ENCODE data around the gene VAC14.
A peak's percentile ranks its signal among the peaks of the same experiment; 100 is the strongest.

DNA sequence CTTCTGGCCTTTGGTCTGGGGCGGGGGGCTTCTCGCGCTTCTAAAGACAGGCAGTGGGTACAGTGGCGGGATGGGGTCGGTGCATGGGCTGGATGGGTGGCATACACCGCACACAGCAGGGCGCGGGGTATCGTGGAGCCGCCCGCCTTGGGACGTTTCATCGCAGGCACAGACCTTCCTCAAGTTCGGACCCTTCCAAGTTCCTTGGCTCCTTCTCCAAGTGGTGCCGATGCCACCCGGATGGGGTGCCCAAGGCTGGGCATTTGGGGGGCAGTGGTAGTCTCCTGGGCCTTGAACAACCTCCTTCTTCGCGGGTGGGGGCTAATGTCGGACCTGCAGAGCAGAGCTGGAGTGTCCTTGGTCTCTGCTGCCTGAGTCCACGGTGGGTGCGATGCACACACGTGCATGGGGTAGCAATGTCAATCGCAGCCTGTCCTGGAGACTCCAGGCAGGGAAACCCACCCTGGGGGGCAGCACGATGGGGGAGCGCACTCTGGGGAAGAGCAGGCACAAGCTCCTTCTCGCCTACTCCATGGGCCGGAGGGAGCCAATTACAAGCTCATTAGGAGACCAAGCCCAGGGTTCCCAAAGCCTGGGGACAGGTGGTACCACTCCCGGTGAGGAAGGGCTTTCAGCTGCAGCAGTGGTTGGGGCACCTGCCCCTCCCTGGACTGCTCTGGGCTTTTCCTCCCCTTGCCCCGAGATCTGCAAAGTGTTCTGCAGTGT lies 114.4 kb downstream of the VAC14 start:
- TF ChIP-seq, protein P1, sequence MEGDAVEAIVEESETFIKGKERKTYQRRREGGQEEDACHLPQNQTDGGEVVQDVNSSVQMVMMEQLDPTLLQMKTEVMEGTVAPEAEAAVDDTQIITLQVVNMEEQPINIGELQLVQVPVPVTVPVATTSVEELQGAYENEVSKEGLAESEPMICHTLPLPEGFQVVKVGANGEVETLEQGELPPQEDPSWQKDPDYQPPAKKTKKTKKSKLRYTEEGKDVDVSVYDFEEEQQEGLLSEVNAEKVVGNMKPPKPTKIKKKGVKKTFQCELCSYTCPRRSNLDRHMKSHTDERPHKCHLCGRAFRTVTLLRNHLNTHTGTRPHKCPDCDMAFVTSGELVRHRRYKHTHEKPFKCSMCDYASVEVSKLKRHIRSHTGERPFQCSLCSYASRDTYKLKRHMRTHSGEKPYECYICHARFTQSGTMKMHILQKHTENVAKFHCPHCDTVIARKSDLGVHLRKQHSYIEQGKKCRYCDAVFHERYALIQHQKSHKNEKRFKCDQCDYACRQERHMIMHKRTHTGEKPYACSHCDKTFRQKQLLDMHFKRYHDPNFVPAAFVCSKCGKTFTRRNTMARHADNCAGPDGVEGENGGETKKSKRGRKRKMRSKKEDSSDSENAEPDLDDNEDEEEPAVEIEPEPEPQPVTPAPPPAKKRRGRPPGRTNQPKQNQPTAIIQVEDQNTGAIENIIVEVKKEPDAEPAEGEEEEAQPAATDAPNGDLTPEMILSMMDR (IDR thresholded peaks at IDR 0.05), result peak in 1 of 7 experiments; percentile 4
- TF ChIP-seq POLR2A (IDR thresholded peaks at IDR 0.05), result no peak
